HL-60 (cell line): ENCODE measurements around the gene STAC2.

Experiments
- REST ChIP-seq: IDR thresholded peaks from 2 replicates; pipeline ENCODE4 v1.6.1; 2012; ENCODE audit warnings: low read depth; ENCODE audit not compliant: insufficient replicate concordance
- TF ChIP-seq, protein P1 (sequence below): IDR thresholded peaks from one replicate; pipeline ENCODE4 v1.5.1; 2011; ENCODE audit warnings: low read length, control low read depth, inconsistent platforms; ENCODE audit not compliant: insufficient read depth

DNA sequence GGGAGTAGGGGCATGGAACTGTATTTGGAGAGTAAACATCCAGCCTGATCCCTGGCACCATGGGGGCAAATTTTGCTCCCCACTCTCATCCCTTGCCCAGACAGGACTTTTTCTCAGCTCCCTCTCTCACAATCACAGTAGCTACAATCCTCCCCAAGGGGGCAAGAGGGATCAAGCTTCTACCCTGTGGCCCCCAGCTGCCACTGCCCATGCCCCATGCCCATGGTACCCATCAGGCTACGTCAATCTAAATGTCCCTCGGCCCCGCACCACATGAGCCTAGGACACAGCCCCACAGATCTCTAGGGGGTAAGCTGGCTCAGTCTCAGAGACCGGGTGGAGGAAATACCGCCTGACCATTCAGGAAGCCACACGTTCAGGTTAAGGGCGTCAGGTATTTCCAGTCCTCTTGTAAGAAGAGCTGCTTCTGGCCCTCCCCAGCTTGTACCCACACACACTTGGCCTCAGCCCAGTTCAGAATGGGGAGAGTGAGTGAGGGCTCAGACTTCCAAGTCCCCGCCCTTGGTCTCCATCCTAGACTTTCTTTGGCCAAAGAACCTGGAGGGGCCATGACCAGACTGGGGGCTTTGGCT lies 30.1 kb downstream of the STAC2 start:
- TF ChIP-seq, protein P1, sequence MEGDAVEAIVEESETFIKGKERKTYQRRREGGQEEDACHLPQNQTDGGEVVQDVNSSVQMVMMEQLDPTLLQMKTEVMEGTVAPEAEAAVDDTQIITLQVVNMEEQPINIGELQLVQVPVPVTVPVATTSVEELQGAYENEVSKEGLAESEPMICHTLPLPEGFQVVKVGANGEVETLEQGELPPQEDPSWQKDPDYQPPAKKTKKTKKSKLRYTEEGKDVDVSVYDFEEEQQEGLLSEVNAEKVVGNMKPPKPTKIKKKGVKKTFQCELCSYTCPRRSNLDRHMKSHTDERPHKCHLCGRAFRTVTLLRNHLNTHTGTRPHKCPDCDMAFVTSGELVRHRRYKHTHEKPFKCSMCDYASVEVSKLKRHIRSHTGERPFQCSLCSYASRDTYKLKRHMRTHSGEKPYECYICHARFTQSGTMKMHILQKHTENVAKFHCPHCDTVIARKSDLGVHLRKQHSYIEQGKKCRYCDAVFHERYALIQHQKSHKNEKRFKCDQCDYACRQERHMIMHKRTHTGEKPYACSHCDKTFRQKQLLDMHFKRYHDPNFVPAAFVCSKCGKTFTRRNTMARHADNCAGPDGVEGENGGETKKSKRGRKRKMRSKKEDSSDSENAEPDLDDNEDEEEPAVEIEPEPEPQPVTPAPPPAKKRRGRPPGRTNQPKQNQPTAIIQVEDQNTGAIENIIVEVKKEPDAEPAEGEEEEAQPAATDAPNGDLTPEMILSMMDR: no peak
- TF ChIP-seq REST: no peak
